Stimulated activated naive CD4-positive, alpha-beta T cell (primary cell): ENCODE results near the gene ST8SIA5.
"Not testable (repeated sequence)": the region's sequence is repeated elsewhere in the genome, so short reads cannot be mapped to it uniquely, and the experiment has no call there.

ENCODE experiments used
- DNase-seq, 6 experiments: peaks; one replicate each; lab custom pipeline; 2025; lab: John Stamatoyannopoulos, UW

The ST8SIA5 gene, protein sequence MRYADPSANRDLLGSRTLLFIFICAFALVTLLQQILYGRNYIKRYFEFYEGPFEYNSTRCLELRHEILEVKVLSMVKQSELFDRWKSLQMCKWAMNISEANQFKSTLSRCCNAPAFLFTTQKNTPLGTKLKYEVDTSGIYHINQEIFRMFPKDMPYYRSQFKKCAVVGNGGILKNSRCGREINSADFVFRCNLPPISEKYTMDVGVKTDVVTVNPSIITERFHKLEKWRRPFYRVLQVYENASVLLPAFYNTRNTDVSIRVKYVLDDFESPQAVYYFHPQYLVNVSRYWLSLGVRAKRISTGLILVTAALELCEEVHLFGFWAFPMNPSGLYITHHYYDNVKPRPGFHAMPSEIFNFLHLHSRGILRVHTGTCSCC

DNA sequence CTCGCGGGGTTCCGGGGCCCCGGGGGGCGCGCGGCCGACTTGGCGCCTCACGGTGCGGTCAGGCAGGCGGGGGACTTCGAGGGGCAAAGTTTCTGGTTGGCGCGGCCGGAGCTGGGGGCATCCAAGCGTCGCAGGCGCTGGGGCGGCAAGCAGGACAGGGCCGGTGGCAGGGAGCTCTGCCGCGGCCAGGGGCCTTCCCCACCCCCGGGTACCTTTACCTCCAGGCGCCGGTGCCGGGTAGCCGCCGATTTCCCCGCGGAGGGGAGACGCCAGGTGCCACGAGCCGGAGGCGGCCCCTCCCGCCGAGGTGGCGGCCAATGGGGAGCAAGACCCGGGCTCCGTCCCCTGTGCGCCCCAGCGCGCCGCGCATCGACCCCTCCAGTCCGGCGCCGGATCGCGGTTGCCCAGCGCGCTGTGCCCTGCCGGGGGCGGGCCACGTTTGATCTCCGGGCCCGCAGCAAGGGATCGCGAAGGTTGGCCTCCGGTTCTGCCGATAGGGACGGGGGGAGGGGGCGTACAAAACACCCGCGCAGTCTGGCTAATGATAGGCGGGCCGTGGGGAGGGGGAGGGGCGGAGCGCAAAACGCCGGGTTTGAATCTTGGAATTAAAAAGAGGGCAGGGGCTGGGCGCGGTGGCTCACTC lies at the start of gene ST8SIA5:
Gene ST8SIA5, minus strand, starts transcription at position 495 of the 643 bp plus-strand sequence. CDS start 545 bp downstream, outside the sequence.
- peak in 1 of 6 experiments; percentile 0 for DNase-seq

DNA sequence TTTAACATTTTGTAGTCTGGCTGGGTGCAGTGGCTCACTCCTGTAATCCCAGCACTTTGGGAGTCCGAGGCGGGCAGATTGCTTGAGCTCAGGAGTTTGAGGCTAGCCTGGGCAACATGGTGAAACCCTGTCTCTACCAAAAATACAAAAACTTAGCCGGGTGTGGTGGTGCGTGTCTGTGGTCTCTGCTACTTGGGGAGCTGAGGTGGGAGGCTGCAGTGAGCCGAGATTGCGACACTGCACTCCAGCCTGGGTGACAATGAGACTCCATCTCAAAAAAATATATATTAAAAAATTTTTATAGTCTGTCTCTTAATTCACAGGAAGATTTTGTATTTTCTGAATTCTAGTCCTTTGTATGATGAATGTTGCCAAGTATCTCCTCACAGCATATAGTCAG lies 39.1 kb upstream of the ST8SIA5 start:
- DNase-seq: not testable (repeated sequence)

DNA sequence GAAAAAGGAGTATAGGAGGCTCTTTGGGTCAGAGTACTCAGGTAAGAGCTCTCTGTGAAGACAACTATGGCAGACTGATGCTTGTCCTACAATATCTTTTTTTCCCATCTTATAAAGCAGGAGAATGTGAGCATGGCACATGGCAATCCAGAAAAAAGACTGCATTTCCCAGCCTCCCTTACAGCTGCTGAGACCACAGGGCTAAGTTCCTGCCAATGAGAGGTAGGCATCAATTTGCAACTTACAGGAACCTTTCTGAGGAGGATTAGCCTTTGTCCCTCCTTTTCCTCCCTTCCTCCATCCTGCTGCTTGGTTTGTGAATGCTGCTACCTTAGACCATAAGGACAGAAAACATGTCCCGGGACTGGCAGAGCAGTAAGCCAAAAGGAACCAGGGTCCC lies 37.8 kb upstream of the ST8SIA5 start:
- DNase-seq: no peak

GRCh38 chr18:46793565-46793964 lies 36.7 kb upstream of the ST8SIA5 start:
- no peak for DNase-seq

DNA sequence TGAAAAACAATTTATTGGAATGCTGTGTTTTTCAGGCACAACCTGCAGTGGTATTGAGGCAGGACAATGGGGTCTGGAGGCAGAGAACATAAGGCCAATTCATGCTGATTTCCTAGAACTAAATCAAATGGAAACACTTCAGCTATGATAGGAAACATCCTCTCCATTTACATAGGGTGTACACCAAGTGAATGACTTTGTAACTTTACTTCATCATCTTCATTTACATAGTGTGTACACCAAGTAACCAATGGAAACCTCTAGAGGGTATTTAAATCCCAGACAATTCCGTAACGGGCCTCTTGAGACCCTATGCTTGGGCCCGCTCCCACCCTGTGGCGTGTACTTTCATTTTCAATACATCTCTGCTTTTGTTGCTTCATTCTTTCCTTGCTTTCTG lies 32.2 kb upstream of the ST8SIA5 start:
- DNase-seq: no peak

- DNase-seq: no peak
Measured at GRCh38 chr18:46787674-46788073, 30.8 kb upstream of the ST8SIA5 start.

GRCh38 chr18:46772357-46772756 lies 15.5 kb upstream of the ST8SIA5 start:
- DNase-seq: no peak

DNA sequence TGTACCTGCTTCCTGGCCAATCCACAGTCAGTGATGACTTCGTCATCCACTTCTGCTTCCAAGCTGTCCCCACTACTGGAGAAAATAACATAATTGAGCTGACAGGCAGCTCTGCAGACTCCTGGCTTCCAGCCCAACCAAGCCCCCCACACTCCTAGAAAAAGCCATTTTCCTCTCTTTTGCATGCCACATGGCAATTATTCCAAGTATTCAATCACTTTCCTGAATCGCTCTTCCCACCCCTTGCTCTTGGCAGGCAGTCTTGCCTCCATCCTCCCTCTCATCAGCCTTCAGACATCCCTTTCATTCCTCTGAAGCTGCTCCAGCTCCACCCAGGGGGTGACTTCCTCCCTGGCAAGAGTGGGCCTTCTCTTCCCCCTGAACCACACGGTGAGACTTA lies 14.3 kb upstream of the ST8SIA5 start:
- no peak for DNase-seq

DNA sequence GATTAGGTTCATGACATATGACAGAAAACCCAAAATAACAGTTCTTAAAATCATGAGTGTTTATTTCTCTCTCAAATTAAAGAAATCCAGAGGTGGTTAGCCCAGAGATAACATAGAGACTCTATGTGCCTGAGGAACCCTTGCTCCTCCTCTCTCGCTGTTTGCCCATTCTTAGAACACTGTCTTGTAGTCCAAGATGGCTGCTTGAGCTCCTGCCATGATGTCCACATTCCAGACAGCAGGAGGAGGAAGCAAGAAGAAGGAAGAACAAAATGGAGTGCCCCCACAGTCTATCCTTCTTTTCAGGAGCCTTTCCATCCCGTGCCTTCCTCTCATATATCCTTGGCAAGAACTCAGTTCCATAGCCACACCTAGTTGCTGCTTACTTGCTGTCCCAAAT lies 13.9 kb upstream of the ST8SIA5 start:
- no peak for DNase-seq

- DNase-seq: no peak
Measured at GRCh38 chr18:46768166-46768921, 11.5 kb upstream of the ST8SIA5 start.

DNA sequence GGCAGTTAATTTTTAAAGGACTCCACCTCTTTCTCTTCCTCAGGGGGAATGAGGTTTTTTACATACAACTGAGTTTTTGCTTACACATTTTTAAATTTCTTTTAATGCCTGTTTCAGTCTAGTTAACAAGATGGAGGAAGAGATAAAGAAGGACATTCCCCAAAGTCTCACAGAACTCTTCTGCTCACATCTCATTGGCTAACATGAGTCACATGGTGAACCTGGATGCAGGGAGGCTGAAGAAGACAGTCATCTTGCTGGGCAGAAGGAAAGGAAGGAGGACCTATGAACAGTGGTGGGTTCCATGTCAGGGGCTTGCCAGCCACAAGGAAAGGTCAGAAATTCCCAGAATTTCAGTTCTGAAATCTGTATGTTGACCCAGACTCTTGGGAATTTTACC lies 10.4 kb upstream of the ST8SIA5 start:
- DNase-seq: no peak

DNA sequence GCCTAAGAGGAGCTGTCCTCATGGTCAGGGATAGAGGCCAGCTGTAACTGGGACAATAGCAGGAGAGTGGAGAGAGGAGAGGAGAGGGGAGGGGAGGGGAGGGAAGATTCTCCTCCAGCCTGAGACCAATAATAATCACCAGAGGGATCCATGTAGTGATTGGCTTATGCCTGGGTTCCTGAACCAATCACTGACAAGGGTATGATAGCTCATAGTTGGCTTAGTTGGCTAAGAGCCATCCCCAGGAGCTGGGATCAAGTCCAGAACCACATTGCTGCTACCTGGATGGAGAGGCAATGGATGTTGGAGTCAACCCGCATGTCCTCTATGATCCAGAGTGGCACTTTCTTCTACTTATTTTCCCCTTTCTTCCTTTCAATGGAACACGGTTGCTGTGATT lies 7.7 kb upstream of the ST8SIA5 start:
- no peak for DNase-seq

DNA sequence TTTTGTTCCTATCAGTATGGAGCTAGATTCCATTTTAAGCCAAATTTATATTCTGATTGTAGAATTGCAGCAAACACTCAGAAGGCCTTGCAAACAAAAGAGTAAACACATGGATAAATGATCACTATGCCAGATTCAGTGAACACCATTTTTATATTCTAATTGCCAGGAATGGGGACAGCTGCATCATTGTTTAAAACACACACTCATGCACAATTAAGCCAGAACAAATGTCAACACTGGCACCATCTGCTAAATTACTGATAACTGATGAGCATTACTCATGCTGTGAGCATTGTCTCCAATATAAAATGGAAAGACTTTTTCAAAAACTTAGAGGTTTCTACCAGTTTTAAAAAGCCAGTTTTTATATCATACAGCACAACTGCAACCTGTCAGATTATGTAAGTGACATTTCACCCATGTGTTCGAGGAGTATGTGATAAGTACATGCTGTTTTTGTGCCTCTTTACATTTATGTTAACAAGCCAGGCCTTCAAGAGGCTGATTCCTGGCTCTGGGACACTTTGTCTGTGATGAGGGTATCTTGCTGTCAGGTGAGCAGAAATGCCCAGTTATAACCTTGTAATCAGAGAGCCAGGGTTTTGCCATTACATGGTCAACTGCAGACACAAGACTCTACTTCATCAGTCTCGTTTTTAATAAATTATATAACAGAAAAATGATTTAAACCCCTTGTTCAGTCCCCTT lies 4.4 kb upstream of the ST8SIA5 start:
- no peak for DNase-seq

DNA sequence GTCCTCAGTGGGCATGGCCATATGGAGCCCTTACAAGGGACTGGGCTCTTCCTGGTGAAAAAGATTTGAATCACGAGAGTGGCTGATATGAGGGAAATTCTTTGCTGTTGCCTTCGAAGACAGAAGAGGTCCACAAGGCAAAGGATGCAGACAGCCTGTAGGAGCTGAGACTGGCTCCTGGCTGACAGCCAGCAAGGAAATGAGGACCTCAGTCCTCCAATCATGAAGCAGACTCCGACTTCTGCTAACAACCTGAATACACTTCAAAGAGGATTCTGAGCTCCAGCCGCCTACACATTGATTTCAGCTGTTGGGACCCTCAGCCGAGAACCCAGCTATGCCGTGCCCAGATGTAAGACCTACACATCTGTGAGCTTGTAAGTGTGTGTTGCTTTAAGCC lies 3.0 kb upstream of the ST8SIA5 start:
- DNase-seq: no peak

DNA sequence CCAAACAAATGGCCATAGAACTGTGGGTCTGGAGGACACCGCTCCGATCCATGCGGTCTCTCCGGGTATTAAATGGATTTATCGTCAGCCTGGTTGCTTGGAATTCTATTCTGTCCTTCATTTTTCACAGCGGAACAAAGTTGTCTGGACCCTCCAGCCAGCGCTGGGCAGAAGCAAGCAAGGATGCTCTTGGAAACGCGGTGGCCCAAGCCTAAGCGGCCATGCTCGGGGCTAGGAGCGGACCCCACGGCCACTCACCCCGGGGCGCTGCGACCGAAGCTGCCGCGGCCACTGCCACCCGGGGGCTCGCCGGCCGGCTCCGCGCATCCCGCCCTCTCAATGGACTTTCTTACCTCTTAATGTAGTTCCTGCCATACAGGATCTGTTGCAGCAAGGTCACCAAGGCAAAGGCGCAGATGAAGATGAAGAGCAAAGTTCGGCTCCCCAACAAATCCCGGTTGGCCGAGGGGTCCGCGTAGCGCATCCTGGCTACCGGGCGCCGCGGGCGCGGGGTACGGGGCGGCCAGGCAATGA lies 761 bp downstream of the ST8SIA5 start:
- DNase-seq: no peak

- no peak for DNase-seq
Measured at GRCh38 chr18:46755315-46756024, 1.4 kb downstream of the ST8SIA5 start.

GRCh38 chr18:46754661-46755292 lies 2.1 kb downstream of the ST8SIA5 start:
- DNase-seq: no peak

- DNase-seq: no peak
Measured at GRCh38 chr18:46754188-46754587, 2.7 kb downstream of the ST8SIA5 start.

DNA sequence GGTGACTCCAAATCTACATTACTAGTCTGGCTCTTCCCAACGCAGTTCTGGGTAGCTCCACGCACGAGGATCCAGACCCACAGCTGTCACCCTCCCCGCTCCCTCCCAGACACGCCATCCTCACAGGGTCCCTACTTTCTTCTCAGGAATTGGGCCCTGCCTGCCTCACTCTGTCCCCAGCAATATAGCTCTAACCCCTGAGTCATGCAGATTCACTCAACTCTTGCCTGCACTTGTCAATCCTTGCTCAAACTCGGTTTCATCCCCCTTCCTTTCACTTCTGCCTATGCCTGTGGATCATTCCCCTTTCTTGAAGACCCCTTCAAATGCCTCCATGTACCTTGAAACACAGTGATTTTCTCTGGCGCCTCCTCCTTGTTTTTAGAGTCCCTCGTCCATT lies 5.0 kb downstream of the ST8SIA5 start:
- DNase-seq: no peak

- no peak for DNase-seq
Measured at GRCh38 chr18:46750626-46751025, 6.2 kb downstream of the ST8SIA5 start.

DNA sequence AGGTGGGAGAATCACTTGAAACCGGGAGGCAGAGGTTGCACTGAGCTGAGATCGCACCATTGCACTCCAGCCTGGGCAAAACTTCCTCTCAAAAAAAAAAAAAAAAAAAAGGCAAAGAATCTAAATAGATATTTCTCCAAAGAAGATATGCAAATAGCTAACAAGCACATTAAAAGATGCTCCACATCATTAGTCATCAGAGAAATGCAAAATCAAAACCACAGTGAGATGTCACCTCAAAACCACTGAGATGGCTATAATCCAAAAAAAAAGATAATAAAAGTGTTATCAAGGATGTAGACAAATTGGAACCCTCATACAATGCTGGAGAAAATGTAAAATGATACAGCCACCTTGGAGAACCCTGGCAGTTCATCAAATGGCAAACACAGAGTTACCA lies 8.4 kb downstream of the ST8SIA5 start:
- no peak for DNase-seq
